Hepatocyte (in vitro differentiated cells): ENCODE results near the gene NHERF1.

Experiments
- EZH2 ChIP-seq: fragments of 200-600 bp; sonication (generic); IDR thresholded peaks from 2 replicates; pipeline ENCODE4 v1.6.1; 2016; ENCODE audit warnings: antibody characterized with exemption, mild to moderate bottlenecking, borderline replicate concordance
- TF ChIP-seq, protein P1 (sequence below): fragments of 200-600 bp; sonication (generic); IDR thresholded peaks from 2 replicates; pipeline ENCODE4 v1.5.1; 2016; ENCODE audit warnings: antibody characterized with exemption, mild to moderate bottlenecking; ENCODE audit not compliant: poor library complexity

DNA sequence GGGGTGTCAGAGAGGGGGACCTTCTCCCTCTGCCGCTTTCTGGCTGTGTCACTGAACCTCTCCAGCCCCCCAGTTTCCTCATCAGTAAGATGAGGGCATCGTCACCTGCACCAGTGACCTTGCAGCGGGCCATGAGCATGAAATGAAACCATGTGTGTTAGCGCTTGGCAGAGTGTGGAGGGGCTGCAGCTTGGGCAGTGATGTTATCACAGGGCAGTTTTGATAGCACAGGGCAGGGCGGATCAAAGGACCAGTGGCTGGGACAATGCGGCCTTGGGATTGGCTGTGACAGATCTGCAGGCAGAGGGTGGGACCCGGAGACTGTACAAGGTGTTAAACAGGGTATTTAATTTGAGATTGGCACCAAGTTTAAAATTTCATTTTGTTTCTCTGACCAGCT, 66.6 kb downstream of the NHERF1 start:
- TF ChIP-seq, protein P1, sequence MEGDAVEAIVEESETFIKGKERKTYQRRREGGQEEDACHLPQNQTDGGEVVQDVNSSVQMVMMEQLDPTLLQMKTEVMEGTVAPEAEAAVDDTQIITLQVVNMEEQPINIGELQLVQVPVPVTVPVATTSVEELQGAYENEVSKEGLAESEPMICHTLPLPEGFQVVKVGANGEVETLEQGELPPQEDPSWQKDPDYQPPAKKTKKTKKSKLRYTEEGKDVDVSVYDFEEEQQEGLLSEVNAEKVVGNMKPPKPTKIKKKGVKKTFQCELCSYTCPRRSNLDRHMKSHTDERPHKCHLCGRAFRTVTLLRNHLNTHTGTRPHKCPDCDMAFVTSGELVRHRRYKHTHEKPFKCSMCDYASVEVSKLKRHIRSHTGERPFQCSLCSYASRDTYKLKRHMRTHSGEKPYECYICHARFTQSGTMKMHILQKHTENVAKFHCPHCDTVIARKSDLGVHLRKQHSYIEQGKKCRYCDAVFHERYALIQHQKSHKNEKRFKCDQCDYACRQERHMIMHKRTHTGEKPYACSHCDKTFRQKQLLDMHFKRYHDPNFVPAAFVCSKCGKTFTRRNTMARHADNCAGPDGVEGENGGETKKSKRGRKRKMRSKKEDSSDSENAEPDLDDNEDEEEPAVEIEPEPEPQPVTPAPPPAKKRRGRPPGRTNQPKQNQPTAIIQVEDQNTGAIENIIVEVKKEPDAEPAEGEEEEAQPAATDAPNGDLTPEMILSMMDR = no peak
- no peak for TF ChIP-seq EZH2
